Keratinocyte (primary cell): ENCODE measurements around the gene UBE2V1.

Source experiments
- EZH2 ChIP-seq: IDR thresholded peaks from one replicate; pipeline ENCODE4 v1.6.1; 2012; ENCODE audit warnings: inconsistent platforms, mild to moderate bottlenecking, low read length, moderate library complexity
- TF ChIP-seq, protein P1 (sequence below), 3 experiments: IDR thresholded peaks in 1 of 3; conservative IDR thresholded peaks in 1 of 3; optimal IDR thresholded peaks in 1 of 3; 2 replicates in 2 of 3; 3 replicates in 1 of 3; pipeline versions ENCODE3 to v1.5.1; 2011; ENCODE audit warnings: low read length in 3 of 3, mild to moderate bottlenecking in 3 of 3, moderate library complexity in 2 of 3, control low read depth in 1 of 3, inconsistent platforms in 1 of 3; ENCODE audit not compliant: insufficient read depth in 2 of 3; ENCODE audit errors: extremely low read depth in 1 of 3

DNA sequence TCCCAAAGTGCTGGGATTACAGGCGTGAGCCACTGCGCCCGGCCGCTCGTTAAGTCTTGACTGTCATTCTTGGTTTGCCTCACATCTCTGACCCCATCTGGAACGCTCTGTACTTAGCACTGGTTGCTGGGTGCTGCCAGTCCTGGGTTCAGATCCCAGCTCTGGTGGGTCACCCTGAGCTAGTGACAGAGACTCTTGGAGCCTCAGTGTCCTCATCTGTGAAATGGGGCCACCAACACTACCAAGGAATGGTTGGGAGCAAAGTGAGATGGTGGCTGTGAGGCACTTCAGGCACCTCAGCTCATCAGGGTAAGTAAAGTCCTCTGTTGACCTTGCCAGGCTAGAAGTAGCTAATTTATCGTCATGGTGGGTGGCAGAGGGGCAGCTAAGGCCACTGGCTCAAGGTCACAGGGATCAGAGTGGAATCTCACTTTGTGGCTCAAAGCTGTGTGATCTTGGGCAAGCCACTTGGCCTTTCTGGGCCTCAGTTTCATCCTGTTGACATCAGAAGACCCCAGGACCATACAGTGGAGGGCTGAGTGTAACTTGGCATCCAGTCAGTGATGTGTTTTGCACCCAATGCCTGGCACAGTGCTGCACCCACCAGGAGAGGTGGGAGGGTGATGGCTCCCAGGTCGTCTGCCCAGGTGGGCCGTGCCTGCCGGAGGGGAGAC lies 46.7 kb downstream of the UBE2V1 start:
- no peak for TF ChIP-seq EZH2
- TF ChIP-seq, protein P1, sequence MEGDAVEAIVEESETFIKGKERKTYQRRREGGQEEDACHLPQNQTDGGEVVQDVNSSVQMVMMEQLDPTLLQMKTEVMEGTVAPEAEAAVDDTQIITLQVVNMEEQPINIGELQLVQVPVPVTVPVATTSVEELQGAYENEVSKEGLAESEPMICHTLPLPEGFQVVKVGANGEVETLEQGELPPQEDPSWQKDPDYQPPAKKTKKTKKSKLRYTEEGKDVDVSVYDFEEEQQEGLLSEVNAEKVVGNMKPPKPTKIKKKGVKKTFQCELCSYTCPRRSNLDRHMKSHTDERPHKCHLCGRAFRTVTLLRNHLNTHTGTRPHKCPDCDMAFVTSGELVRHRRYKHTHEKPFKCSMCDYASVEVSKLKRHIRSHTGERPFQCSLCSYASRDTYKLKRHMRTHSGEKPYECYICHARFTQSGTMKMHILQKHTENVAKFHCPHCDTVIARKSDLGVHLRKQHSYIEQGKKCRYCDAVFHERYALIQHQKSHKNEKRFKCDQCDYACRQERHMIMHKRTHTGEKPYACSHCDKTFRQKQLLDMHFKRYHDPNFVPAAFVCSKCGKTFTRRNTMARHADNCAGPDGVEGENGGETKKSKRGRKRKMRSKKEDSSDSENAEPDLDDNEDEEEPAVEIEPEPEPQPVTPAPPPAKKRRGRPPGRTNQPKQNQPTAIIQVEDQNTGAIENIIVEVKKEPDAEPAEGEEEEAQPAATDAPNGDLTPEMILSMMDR (optimal IDR thresholded peaks at IDR 0.05 in 1 of 3, IDR thresholded peaks at IDR 0.05 in 1 of 3, conservative IDR thresholded peaks at IDR 0.05 in 1 of 3; ENCODE audit: extremely low read depth in 1 of 3, insufficient read depth in 2 of 3, low read length in 3 of 3), result no peak
